Measurements from ENCODE around the gene LCN9.

GRCh38 chr9:135704483-135704882 lies 41.4 kb downstream of the LCN9 start:
- TF ChIP-seq CTCF (conservative IDR thresholded peaks at IDR 0.05; ENCODE audit: low read depth, low read length): no peak
- no peak for TF ChIP-seq EZH2 (IDR thresholded peaks at IDR 0.05; ENCODE audit: low read length, unreplicated experiment)
